LNCaP clone FGC (cell line): ENCODE data around the gene PRR36.
A peak's percentile ranks its signal among the peaks of the same experiment; 100 is the strongest.
"Not testable (repeated sequence)": the region's sequence is repeated elsewhere in the genome, so short reads cannot be mapped to it uniquely, and the experiment has no call there.

ENCODE experiments used
- DNase-seq: peaks from one replicate; pipeline ENCODE4 v3.0.0-alpha.2; 2011; ENCODE audit warnings: low read depth
- H3K4me3 ChIP-seq: 2 replicates; pipeline ENCODE4 v1.5.1; 2011; ENCODE audit warnings: mild to moderate bottlenecking, low read depth, low read length, control low read depth
- TF ChIP-seq, protein P1 (sequence below): IDR thresholded peaks from 2 replicates; pipeline ENCODE4 v1.5.1; 2012; ENCODE audit warnings: mild to moderate bottlenecking; ENCODE audit not compliant: control insufficient read depth, insufficient read depth; ENCODE audit errors: extremely low read depth

PRR36 gene

DNA sequence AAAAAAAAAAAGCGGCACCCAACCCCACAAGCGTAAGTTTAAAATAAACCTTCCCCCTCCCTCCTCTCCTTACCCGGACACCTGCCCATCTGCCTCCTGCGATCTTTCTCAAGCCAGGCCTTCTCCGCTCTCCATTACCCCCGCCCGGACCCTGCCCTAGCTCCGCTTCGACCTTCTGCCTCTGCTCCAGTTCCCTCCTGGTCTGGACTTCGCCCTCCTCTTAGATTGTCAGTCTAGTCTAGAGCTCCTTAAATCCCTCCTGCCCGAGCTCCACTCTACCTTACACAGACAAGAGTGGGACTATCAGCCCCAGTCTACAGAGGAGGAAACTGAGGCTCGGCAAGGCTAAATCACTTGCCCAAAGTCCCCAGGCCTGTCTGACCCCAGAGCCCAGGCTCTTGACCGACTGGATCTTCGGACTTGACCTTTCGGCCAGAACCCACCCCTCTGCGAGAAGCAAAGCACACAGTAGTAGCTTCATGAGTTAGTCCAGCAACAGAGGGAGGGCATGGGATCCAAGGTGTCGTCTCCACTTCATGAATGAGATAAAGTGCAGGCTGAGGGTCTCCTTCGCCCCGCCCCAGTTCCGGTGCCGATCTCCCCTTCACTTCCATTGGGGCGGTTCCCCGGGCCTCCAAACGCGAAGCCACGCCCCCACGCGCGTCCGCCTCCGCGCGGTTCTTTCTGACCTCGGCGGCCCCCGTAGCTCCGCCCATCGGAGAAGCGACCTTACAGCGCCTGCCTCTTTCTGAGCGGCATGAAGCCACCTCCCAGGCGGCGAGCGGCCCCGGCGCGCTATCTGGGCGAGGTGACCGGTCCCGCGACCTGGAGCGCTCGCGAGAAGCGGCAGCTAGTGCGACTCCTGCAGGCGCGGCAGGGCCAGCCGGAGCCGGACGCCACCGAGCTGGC lies 45.7 kb upstream of the PRR36 start, which contains the start of gene SNAPC2:
TSS of gene SNAPC2 (plus strand) at position 729 of the 909 bp plus-strand sequence. CDS start at position 758, 29 bp downstream.
- TF ChIP-seq, protein P1, sequence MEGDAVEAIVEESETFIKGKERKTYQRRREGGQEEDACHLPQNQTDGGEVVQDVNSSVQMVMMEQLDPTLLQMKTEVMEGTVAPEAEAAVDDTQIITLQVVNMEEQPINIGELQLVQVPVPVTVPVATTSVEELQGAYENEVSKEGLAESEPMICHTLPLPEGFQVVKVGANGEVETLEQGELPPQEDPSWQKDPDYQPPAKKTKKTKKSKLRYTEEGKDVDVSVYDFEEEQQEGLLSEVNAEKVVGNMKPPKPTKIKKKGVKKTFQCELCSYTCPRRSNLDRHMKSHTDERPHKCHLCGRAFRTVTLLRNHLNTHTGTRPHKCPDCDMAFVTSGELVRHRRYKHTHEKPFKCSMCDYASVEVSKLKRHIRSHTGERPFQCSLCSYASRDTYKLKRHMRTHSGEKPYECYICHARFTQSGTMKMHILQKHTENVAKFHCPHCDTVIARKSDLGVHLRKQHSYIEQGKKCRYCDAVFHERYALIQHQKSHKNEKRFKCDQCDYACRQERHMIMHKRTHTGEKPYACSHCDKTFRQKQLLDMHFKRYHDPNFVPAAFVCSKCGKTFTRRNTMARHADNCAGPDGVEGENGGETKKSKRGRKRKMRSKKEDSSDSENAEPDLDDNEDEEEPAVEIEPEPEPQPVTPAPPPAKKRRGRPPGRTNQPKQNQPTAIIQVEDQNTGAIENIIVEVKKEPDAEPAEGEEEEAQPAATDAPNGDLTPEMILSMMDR: no peak; the same call in 1 of the 2 replicates
- DNase-seq: peak; percentile 76
- peak within 1 kb of the TSS; percentile 77 for H3K4me3 ChIP-seq

DNA sequence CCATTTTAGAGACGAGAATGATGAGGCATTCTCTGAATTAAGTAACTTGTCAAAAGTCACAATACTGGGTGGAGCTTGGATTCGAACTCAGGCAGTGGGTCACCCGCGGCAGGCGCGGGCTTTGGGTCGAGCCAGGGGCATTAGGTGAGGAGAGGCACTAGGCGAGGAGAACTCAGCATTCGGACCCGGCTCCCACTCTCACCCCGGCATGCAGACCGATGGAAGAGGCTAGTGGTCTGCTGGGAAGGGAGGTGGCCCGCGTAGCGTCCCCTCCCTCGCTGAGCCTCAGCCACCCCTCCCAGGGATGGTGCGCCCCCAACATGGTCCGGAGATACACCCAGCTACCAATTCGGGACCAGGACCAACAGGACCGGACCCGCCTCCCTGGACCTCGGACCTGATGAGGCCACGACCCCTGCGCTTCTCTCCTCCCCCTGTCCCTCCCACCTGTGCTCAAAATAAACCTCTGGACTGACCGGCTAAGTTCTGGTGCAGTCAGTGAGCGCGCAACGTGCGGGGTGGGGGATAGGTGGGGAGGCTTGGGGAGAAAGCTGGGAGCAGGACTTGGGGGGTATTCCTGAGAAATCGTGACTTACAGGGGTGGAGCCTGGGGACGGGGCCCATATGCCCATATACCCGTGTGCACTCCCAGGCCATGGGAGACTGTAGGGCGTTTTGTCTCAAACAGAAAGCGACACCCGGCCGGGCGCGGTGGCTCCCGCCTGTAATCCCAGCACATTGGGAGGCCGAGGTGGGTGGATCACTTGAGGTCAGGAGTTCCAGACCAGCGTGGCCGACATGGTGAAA lies 44.6 kb upstream of the PRR36 start:
- H3K4me3 ChIP-seq: no peak overlapping the region
- DNase-seq: no peak
- TF ChIP-seq, protein P1: no peak

DNA sequence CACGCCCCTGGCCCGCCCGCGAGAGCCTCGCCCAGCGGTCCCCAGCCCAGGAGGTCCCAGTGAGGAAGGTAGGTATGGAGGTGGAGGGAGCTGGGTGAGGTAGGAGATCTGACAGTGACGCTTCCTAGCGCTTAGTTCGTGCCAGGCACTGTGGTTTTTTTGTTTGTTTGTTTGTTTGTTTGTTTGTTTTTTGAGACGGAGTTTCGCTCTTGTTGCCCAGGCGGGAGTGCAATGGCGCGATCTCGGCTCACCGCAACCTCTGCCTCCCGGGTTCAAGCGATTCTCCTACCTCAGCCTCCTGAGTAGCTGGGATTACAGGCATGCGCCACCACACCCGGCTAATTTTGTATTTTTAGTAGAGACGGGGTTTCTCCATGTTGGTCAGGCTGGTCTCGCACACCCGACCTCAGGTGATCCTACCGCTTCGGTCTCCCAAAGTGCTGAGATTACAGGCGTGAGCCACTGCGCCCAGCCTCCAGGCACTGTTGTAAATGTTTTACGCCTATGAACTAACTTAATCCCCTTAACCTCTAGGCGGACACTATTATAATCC lies 43.9 kb upstream of the PRR36 start:
- not testable (repeated sequence) for H3K4me3 ChIP-seq, DNase-seq

DNA sequence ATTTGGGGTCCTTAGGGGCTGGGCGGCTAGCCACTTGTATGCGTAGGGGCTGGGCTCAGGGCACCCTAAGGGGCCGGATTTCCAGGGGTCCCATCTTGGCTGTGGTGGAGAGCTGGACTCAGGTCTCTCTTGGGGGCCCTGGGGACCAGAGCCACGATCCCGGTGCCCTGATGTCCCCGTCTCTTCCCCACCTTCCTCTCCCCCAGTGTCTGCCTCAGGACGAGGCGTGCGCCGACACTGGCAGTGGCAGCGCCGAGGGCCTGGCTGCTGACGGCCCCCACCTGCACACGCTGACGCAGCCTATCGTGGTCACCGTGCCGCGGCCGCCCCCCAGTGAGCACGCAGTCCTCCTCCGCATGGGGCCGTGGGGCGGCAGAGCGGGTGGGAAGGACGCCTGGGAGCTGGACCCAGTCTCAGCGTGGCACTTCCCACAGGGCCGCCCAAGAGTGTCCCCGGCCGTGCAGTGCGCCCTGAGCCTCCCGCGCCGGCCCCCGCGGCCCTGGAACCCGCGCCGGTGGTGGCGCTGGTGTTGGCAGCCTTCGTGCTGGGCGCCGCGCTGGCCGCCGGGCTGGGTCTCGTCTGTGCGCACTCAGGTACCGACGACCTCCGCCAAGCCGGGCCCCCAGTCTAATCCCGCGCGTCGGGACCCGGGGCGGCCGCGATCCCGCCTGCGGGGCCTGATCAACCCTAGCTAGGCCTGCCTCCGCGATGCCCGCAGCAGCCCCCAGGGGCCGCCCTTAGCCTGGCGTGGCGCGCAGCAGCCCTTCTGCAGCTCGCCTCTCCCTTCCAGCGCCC lies 43.3 kb upstream of the PRR36 start:
- DNase-seq: no peak
- peak overlapping the region; percentile 49 for H3K4me3 ChIP-seq

DNA sequence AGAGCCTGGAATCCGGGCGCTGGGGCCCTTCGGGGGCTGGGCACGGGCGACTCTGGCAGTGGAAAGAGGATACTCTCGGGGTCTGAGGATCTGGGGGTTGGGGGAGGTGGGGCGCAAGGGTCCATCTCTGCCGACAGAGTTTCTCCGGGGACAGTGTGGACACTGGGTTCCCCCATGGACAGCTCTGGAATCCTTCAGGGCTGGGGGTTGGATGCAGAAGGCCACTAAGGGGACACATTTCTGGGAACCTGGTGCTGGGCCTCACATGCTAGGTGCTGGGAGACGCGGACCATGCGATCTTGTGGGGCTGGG lies 42.7 kb upstream of the PRR36 start:
- TF ChIP-seq, protein P1: no peak
- DNase-seq: no peak
- peak overlapping the region; percentile 49 for H3K4me3 ChIP-seq

More for the DNA sequence above, 43.3 kb upstream of the PRR36 start:
- TF ChIP-seq, protein P1: no peak

DNA sequence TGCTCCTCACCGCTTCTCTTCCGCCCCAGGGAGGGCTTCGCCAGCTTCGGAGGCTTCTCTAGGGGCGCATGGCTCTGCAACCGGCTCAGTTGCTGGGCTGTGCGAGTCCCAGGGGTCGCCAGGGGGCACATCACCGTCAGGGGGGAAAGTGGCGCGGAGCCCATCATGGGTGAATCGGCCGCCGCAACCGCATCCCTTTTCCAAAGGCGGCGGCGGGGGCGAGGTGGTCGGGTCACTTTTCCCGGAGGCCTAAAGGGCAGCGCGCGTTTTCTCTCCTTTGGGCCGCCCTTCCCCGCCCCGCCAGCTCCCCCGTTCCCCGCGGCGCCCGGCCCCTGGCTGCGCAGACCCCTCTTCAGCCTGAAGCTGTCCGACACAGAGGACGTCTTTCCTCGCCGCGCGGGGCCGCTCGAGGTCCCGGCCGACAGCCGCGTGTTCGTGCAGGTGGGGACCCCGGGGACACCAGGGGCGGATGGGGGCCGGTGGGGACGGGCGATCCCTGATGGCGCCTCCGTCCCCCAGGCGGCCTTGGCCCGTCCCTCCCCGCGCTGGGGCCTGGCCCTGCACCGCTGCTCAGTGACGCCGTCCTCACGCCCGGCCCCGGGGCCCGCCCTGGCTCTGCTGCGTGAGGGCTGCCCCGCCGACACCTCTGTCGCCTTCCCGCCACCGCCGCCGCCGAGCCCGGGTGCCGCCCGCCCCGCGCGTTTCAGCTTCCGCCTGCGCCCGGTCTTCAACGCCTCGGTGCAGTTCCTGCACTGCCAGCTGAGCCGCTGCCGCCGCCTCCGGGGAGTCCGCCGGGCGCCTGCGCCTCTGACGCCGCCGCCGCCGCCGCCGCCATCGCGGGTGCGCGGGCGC lies 42.1 kb upstream of the PRR36 start:
- TF ChIP-seq, protein P1: 0 out of 2 replicates have a peak, but pooled peaks have one; percentile 13
- DNase-seq: no peak
- peak overlapping the region; percentile 49 for H3K4me3 ChIP-seq
